Stimulated activated CD8-positive, alpha-beta memory T cell treated with anti-CD3 and anti-CD28 coated beads, Interleukin-7, amount 100 ng/mL, for 48 hours (primary cell): ENCODE results near the gene DUSP8.
"Not testable (repeated sequence)": the region's sequence is repeated elsewhere in the genome, so short reads cannot be mapped to it uniquely, and the experiment has no call there.

Source experiments
- DNase-seq, 2 donors: peaks; one replicate each; pipeline ENCODE4 v3.0.0-alpha.2; 2020; ENCODE audit warnings: low read depth in 1 of 2; ENCODE audit errors: extremely low read depth in 1 of 2

The DUSP8 gene

DNA sequence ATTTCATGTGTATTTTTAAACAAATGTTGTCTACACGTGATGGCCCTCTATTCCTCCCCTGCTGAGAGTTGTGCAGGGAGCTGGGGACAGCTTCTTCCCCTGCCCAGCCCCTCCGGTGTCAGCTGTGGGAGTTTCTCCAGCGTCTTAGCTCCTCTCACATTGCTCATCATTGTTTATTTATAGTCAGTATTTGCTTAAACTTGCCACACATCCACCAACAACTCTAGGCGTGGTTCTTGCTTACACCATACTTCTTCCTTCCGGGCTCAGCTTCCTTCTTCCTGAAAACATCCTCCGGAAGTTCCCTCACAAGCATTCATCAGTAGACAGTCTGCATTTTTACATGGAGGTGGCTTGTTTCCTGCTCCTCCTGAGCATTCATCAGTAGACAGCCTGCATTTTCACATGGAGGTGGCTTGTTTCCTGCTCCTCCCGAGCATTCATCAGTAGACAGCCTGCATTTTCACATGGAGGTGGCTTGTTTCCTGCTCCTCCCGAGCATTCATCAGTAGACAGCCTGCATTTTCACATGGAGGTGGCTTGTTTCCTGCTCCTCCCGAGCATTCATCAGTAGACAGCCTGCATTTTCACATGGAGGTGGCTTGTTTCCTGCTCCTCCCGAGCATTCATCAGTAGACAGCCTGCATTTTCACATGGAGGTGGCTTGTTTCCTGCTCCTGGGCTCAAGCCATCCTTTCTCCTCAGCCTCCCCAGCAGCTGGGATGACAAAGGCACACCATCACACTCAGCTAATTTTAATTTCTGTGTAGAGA is 17.3 kb upstream of the DUSP8 start:
- not testable (repeated sequence) for DNase-seq

DNA sequence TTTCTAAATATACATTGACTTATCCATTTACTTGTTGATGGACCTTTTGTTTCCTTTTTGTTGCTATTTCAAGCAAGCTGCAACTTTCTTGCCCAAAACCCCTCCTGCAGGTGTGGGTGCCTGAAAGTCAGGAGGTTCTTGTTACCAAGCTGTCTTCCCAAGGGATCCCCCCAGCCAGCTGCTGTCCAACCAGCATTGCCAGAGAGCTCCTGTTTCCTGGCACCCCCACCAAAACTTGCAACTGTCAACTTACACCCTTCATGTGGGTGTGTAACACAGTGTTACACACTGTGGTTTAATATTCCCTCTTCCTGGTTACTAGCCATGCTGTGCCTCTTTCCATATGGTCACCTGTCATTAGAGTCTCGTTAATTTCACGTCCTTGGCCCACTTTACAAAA is 14.6 kb upstream of the DUSP8 start:
- DNase-seq: no peak

DNA sequence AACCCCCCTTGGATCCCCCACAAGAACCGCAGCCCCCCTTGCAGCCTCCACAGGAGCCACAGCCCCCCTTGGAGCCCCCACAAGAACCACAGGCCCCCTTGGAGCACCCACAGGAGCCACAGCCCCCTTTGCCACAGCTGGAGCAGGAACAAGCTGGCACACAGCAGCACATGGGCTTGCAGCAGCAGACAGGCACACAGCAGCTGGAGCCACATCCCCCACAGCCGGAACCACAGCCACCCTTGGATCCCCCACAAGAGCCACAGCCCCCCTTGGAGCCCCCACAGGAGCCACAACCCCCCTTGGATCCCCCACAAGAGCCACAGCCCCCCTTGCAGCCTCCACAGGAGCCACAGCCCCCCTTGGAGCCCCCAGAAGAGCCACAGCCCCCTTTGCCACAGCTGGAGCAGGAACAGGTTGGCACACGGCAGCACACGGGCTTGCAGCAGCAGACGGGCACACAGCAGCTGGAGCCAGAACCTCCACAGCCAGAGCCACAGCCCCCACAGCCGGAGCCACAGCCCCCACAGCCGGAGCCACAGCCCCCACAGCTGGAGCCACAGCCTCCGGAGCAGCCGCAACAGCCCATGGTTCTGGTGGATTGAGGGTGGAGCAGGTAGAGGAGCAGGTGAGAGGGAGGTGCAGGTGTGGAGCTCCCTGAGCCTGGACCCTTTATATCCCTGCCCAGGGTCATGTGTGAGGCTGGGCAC is 12.7 kb upstream of the DUSP8 start, which contains the start of gene KRTAP5-1:
TSS of gene KRTAP5-1 (minus strand) at position 623 of the 710 bp plus-strand sequence. CDS start at position 589, 34 bp downstream.
- not testable (repeated sequence) for DNase-seq

DNA sequence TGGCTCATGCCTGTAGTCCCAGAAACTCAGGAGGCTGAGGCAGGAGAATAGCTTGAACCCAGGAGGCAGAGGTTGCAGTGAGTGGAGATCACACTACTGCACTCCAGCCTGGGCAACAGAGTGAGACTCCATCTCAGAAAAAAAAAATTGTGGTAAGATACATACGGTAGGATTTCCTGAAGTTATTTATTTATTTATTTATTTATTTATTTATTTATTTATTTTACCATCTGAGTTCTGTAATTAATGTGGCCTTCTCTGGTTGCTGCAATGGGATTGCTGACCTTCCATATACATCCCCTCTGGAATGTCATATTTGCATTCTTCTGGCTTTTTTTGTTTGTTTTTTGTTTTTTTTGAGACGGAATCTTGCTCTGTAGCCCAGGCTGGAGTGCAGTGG is 10.8 kb upstream of the DUSP8 start:
- not testable (repeated sequence) for DNase-seq

DNA sequence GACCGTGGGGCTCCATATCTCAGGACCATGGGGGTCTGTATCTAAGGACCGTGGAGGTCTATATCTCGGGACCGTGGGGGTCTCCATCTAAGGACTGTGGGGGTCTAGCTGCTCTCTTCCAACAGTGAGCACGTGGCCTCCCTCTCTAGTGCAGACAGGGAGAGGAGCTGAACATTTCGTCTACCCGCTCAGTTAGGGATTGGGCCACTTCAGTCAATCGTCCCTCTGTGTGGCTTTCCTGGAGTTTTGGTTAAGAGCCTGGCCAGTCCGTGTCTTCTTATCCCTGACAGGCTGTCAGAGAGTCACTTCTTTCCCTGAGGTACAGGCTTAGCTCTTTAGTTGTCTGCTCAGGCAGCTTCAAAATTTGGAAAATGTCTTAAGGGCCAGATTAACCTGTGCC is 9.9 kb upstream of the DUSP8 start:
- no peak for DNase-seq

DNA sequence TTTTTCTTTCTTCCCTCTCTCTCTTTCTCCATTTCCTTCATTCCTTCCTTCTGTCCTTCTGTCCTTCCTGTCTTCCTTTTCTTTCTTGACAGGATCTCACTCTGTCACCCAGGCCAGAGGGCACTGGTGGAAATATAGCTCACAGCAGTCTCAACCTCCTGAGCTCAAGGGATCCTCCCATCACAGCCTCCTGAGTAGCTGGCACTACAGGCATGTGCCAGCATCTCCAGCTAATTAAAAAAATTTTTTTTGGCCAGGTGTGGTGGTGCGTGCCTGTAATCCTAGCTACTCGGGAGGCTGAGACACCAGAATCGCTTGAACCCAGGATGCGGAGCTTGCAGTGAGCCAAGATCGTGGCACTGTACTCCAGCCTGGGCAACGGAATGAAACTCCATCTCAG is 4.8 kb upstream of the DUSP8 start:
- DNase-seq: no peak

DNA sequence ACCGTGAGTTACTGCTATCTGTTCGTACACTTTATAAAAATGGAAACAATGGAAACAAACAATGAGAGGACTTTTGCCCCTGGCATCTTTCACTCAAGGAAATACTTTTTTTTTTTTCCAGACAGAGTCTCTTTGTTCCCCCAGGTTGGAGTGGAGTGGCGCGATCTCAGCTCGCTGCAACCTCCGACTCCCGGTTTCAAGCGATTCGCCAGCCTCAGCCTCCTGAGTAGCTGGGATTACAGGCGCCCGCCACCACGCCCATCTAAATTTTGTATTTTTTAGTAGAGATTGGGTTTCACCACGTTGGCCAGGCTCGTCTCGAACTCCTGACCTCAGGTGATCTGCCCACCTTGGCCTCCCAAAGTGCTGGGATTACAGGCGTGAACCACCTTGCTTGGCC is 3.7 kb upstream of the DUSP8 start:
- DNase-seq: not testable (repeated sequence)

DNA sequence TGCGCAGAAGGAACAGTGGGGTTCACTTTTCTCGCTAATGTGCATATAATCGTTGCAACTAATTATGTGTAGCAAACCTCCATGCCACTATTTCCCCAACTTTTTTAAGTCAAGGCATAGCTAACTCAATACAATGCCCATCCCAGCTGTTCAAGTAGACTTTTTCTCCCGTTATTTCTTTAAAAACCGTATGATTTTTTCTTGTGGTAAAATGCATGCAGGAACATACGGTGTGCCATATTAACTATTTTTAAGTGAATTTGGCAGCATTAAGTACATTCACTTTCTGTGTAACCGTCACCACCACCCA is 2.8 kb upstream of the DUSP8 start:
- DNase-seq: no peak

DNA sequence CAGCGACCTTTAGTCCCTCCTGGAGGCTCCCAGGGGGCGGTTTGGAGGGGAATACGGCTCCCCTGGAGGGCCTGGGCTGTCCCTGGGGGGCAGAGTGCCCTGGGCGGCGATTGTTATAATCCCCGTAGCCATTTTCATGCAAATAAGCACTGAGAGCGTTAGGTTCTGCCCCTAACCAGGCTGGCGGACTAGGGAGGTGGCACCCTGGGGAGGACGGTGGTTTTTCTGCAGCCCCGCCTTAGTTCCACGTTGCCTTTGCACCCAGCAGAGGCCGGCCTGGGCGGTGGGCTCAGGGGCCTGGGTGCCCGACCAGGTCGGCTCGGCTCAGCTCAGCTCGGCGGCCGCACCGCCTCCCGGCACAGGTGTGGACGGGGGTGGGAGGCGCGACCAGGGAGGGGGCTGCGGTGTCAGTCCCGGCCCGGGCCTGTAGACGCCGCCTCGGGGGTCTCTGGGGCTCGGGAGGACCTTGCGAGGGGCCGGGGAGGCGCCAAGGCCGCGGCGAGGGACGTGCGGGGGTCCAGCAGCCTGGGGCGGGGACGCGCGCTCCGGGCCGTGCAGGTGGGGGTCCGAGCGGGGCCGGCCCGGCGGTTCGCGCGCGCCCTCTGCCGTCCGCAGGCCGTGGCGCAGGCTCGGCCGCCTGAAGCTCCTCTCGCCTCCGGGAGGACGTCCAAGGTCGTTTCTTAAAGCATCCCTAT is 2.3 kb upstream of the DUSP8 start:
- DNase-seq: no peak

DNA sequence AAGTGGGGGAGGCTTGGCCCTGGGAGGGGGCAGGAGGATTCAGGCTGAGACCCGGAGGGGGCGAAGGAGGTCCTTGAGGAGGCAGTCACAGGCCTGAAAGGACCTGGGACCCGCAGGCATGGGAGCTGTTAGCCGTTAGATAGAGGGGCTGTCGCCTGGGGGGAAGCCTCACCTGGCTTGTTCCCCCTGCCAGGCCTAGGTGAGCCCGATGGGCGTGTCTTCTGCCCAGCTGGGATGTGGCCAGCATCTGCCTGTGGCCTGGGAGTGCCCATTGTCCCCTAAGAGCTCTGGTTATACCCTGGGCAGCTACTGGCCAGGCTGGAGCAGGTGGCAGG is 1.8 kb upstream of the DUSP8 start:
- DNase-seq: no peak

DNA sequence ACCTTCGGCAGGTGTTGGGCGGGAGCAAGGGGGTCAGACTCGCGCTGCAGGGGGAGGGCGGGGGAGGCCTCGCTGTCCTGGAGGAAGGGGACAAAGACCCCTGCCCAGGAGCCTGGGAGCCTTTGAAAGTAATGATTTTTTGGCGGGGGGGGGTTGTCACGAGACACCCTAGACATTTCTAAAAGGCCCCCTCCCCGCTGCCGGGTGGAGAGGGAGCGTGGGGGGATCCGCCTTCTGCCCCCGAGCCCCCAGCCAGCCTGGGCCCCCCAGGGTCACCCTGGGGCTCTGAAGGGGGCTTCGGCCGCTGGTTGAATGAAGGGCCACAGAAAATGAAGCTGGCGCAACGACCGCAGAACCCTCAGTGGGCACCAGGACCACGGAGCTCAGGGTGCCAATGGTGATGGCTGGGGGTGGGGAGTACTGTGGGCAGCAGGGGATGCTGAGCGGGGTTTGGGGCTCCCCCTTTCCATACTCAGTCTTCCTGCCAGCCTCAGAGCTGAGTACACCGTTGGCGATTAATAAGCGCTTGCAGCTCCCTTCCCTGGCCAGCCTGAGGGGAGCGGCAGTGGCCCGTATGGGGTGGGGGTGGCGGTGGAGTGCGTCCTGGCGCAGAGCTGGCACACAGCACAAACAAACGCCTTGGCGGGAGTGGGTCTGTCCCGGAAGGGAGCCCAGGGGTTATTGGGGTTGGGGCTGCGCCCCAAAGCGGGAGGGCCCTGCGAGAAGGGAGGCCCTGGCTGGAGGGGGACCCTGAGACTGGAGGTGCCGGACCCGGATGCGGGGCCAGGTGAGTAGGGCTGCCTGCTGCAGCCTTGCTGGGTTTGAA is 1.2 kb upstream of the DUSP8 start:
- no peak for DNase-seq

DNA sequence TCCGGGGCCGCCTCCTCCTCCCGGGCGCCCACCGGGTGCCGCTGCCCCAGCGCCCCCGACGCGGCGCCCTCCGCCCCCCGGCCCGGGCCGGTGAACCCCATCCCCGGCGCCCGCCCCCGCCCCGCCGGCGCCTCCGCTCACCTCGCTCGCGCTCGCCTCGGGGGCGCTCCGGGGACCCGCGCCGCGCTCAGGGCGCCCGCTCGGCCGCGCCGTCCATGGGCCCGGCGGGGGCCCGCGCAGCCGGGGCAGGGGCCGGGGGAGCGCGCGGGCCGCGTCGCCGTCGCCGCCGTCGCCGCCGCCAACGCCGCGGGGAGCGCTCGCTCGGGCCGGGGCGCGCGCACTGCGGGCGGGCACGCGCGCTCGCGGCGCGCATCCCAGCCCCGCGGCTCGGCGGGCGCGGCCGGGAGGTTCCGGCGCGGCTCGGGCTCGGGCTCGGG is 293 bp downstream of the DUSP8 start:
- no peak for DNase-seq

DNA sequence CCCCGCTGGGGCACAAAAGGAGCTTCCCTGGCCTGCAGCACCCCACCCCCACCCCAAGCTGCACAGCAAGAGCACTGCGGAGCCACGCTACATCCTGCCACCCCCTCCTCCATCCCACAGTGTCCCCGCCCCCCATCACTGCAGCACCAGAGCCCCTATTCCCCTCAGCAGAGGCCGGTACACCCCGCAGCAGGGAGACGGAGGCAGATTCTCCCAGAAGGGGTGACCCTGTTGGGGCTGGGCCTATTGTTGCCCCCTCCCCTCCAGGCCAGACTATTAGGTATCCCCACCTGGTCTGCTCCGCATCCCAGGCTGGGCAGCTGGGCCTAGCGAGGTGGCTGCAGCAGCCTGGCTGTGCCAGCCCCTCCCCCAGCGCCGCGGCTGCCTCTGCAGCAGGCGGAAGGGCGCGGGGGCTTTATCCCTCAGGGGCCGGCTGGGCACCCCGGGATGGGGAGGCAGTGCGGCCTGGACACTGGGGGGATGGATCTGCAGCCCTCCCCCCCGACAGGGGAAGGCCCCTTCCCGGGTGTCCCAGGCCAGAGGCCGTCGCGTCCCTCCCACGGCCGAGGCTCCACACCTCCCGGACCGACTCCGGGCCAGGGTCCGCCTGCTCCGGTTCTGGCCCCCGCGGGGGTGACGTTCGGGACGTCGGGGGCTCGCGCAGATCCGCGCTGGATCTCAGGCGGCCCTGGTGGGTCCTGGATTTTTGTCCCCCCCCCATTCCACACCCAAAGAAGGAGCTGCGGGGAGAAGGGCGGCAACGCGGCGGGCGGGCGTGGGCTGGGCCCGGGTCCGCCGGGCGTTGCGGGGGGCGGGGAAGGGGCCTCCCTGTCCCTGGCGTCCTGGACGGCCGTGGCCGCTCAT is 943 bp downstream of the DUSP8 start:
- no peak for DNase-seq

DNA sequence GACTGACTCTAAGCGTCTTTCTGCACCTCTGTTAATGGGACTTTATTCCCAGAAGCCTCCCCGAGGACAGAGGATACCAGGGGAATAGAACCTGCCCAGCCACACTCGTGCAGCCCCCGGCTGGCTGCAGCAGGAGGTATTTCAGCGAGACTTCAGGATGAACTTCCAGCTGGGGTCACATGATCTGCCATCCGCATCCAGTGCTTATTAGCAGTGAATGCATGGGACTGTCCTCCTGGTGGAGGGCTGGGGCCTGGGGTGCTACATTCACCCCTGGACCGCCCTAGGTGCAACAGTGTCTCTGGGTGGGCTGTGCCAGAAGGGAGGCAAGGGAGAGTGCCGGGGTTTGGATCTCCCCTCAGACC is 1.6 kb downstream of the DUSP8 start:
- DNase-seq: no peak

DNA sequence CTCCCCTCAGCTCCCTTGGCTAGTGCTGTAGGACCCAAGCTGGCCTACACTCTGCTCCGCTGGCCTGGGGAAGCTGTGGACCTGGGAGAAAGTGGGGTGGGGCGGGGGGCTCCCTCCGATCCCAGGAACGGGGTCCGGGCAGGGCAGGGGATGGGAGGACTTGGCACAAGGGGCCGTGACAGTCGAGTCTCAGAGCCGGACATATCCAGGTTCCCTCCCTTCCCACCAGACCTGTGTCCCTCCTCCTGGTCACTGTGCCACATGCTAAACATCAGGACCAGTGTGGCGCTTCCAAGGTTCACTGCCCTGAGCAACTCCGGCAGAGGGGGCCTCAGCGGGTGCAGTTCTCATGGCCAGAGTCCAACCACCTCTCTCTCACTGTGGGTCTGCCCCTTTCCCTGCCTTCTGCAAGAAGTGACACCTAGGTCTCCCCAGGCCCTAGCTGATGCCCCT is 2.0 kb downstream of the DUSP8 start:
- no peak for DNase-seq

DNA sequence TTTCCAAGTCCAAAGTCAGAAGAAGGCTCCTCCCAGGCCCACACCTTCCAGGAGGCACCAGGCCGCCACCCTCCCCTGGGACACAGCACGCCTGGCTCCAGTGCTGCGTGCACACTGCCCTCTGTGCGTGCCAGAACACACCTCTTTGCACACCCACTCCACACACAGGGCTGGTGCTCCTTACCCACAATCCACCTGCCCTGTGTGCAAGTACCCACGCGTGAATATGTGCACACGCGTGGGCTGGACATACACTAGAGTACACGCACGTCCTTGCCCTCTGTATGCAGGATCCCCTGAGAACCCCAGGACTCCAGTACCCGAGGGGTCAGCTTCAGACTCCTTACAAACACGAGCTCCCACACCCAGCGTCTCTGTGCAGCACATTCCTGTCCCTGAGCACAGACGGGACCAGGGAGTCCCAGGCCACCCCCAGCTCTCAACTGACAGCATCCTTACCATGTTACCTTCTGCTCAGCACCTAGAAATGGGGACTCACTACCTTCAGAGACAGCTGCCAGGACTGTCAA is 2.8 kb downstream of the DUSP8 start:
- no peak for DNase-seq

DNA sequence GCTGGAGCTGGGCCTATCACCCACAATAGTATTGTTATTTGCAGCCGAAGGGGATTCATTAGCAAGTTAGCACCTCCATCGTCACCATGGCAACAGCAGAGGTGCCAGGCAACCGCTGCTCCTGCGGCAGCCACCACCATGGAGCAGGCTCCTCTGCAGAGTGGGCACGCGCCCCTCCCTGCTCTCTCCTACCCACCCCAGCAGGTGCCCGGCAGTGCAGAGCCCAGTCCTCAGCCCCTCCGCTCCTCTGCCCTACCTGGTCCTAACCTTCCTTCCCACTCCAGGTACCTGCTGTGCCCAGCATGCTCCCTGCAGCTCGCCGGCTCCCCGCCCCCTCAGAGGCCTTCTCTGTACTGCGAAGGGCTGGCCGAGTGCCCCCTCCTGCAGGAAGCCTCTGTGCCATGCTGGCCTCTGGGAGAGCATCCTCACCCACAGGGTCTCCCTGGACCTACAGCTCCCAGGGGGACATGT is 3.6 kb downstream of the DUSP8 start:
- no peak for DNase-seq

DNA sequence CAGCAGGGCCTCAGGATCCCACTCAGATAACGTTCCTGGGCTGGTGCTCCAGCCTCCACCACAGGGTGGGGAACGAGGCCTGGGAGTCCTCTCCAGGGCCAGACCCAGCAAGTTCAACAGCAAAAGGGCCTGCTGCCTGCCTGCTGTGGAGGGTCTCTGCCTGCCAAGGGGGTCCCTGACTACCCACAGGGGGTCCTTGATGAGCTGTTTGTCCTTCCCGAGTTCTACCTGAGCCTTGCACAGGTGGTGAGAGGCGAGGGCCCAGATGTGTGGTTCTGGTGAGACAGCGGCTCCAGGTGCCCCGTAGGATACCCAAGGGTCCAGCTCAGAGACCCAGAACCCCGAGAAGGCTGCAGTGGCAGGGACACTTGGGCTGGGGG is 4.4 kb downstream of the DUSP8 start:
- no peak for DNase-seq

DNA sequence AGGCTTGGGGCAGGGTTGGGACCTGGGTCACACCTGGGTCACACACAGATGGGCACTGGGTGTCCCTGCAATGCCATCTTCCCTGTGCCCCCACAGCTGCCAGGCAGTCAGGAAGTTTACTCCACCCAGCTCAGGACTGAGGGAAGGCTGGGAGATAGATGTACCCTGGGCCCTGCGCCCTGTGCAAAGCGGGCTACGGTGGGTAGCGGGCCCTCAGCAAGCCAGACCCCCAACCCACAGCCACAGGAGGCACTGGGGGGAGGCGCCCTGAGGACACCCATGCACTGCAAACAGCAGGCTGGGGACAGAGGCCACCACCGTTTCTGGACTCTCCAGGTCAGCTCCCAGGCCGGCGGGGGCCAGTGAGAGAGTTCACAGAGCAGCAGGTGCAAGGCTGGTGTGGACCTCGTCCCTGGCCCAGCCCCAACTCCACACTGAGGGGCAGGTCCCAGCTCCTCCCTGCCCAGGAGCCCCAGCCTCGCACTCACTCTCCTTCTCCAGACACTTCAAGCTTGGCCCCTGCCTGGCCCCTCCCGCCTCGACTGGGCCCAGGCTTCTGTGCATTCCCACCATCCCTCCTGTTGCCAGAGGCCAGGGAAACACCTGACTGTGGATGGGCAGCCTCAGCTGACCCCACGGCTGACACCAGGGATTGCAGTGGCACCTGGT is 4.9 kb downstream of the DUSP8 start:
- no peak for DNase-seq
